Measurements from ENCODE around the gene CLASP1. TPM values are rescaled to one million over a fixed set of nuclear protein-coding genes. Genes with fewer than 3 reads are reported as not detected.

CLASP1 gene
- total RNA-seq, 1 experiment from 2014 or later = 46.1 TPM

DNA sequence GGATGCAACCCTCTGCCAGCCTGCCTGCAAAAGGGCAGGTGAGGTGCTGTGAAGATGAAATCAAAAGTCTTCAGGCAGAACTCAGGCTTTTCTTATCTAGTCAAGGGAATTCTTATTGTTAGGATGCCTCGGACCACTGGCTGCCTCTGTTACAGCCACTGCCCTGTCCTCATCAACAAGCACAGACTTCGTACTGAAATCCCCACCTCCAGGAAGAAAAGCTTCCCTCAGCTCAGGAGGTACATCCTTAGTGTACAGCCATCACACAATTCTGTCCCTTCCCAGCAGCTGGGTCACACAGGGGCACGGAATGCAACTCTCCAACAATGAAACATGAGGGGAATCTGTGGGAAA is 128.6 kb downstream of the CLASP1 start:
- BruUV-seq (replicated peaks) = no TSS peak
- Mint-ChIP-seq H3K9me3 (ENCODE audit: unreplicated experiment) (no peaks in the 10 kb centered on the region), H3K27ac (ENCODE audit: unreplicated experiment) (no peak overlapping the region), H3K27me3 (ENCODE audit: insufficient read depth, unreplicated experiment) (no peaks in the 10 kb centered on the region), H3K36me3 (ENCODE audit: insufficient read depth, unreplicated experiment) (peaks cover 53% of the 10 kb centered on the region), H3K4me1 (ENCODE audit: low read depth, unreplicated experiment) (no peaks in the 10 kb centered on the region), H3K4me3 (ENCODE audit: unreplicated experiment) (no peak overlapping the region)
- no peaks in the 10 kb centered on the region for H3K27me3 ChIP-seq (replicated peaks; ENCODE audit: control insufficient read depth, insufficient read depth, low read length)
- CTCF ChIA-PET = no interaction called here
- TF ChIP-seq, protein P1, sequence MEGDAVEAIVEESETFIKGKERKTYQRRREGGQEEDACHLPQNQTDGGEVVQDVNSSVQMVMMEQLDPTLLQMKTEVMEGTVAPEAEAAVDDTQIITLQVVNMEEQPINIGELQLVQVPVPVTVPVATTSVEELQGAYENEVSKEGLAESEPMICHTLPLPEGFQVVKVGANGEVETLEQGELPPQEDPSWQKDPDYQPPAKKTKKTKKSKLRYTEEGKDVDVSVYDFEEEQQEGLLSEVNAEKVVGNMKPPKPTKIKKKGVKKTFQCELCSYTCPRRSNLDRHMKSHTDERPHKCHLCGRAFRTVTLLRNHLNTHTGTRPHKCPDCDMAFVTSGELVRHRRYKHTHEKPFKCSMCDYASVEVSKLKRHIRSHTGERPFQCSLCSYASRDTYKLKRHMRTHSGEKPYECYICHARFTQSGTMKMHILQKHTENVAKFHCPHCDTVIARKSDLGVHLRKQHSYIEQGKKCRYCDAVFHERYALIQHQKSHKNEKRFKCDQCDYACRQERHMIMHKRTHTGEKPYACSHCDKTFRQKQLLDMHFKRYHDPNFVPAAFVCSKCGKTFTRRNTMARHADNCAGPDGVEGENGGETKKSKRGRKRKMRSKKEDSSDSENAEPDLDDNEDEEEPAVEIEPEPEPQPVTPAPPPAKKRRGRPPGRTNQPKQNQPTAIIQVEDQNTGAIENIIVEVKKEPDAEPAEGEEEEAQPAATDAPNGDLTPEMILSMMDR (IDR thresholded peaks at IDR 0.05; ENCODE audit: insufficient read depth in 1 of 2, low read depth in 1 of 2, low read length in 1 of 2, severe bottlenecking in 1 of 2, unreplicated experiment in 1 of 2) = no peak
- DNase-seq = no peak
- intact Hi-C loops (cut with micrococcal nuclease; ENCODE audit: unreplicated experiment) = no loop called here
- peaks cover 1% of the 10 kb centered on the region for H3K36me3 ChIP-seq (ENCODE audit: control insufficient read depth, insufficient read depth, low read length)
- POLR2A ChIA-PET = interaction anchor here (1.3 kb wide), 1 partner anchor 10 kb away, joined by 4 read pairs; the partner anchor contains the start of gene RNU4ATAC
- no peaks in the 10 kb centered on the region for H3K4me1 ChIP-seq
- no peaks in the 10 kb centered on the region for H3K9me3 ChIP-seq
- H3K4me3 ChIP-seq (ENCODE audit: low read depth, low read length) = no peak overlapping the region

DNA sequence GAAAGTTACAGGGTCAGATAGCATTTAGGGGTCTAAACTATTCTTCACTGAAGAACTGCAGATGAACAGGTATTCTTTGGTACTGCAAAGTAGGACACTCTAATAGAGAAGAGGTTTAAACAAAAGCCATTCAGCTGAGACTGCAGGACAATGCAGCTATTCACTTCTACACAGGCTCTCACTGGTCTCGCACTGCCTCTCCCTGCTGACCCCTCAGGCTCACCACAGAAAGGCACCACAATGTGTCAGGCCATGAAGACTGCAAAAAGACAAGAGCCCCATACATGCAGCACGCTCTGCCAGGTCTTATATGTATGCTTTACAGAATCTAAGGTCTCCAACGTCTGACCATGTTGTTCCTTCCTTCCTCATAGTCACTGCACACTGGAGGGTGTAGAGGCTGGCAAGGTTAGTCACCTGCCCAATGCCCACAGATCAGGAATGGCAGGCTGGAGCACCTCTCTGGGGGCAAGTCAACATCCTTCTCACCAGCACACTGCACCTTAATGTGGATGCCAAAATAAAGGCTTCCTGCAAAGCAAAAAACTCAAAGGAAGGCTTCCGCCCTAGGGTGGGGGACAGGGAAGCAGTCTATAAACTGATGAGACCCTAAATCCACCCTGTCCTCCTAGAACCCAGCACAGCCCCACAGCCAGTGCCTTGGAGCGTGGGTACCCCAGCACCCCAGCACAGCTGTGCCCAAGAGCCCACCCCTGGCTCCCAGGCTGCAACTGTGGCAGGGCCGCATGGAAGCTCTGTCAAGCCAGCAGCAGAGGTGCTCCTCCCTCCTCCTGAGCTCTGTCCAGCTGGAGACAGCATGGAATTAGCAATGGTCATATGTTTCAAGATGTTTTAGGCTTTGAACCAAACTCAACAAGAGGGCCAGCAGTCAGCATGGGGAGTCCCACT is 129.3 kb downstream of the CLASP1 start:
- Mint-ChIP-seq H3K27me3 (ENCODE audit: insufficient read depth, unreplicated experiment) (no peaks in the 10 kb centered on the region), H3K9me3 (ENCODE audit: unreplicated experiment) (no peaks in the 10 kb centered on the region), H3K36me3 (ENCODE audit: insufficient read depth, unreplicated experiment) (peaks cover 56% of the 10 kb centered on the region), H3K4me1 (ENCODE audit: low read depth, unreplicated experiment) (no peaks in the 10 kb centered on the region), H3K27ac (ENCODE audit: unreplicated experiment) (no peak overlapping the region), H3K4me3 (ENCODE audit: unreplicated experiment) (no peak overlapping the region)
- intact Hi-C loops (cut with micrococcal nuclease; ENCODE audit: unreplicated experiment) = no loop called here
- no peak for DNase-seq
- TF ChIP-seq, protein P1 (IDR thresholded peaks at IDR 0.05; ENCODE audit: insufficient read depth in 1 of 2, low read depth in 1 of 2, low read length in 1 of 2, severe bottlenecking in 1 of 2, unreplicated experiment in 1 of 2) = no peak
- Histone ChIP-seq H3K4me3 (ENCODE audit: low read depth, low read length) (no peak overlapping the region), H3K27me3 (replicated peaks; ENCODE audit: control insufficient read depth, insufficient read depth, low read length) (no peaks in the 10 kb centered on the region), H3K9me3 (no peaks in the 10 kb centered on the region), H3K4me1 (no peaks in the 10 kb centered on the region), H3K36me3 (ENCODE audit: control insufficient read depth, insufficient read depth, low read length) (peaks cover 1% of the 10 kb centered on the region)
- ChIA-PET POLR2A (no interaction called here), CTCF (no interaction called here)
- no TSS peak for BruUV-seq (replicated peaks)

DNA sequence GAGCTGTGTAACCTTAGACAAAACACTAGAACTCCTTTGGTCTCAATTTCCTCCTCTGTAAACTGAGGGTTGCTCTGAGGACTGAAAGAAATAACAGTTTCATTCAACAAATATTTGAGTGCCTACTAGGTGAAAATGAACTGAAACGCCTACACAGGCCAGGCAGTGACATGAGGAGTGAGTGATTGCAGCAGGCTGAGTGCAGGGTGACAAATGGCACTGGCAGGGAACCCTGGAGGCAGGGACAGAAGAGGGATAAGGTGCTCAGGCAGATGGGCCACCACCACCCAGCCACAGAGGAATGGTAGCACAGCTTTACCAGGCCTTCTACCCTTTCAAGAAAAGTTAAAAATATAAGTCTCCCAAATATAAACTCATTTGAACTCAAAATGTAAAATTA is 130.1 kb downstream of the CLASP1 start:
- ChIA-PET CTCF (no interaction called here), POLR2A (no interaction called here)
- Histone ChIP-seq H3K9me3 (no peaks in the 10 kb centered on the region), H3K36me3 (ENCODE audit: control insufficient read depth, insufficient read depth, low read length) (peaks cover 1% of the 10 kb centered on the region), H3K4me3 (ENCODE audit: low read depth, low read length) (no peak overlapping the region), H3K27me3 (replicated peaks; ENCODE audit: control insufficient read depth, insufficient read depth, low read length) (no peaks in the 10 kb centered on the region), H3K4me1 (no peaks in the 10 kb centered on the region)
- Mint-ChIP-seq H3K4me1 (ENCODE audit: low read depth, unreplicated experiment) (no peaks in the 10 kb centered on the region), H3K36me3 (ENCODE audit: insufficient read depth, unreplicated experiment) (peaks cover 58% of the 10 kb centered on the region), H3K27me3 (ENCODE audit: insufficient read depth, unreplicated experiment) (no peaks in the 10 kb centered on the region), H3K4me3 (ENCODE audit: unreplicated experiment) (no peak overlapping the region), H3K27ac (ENCODE audit: unreplicated experiment) (no peak overlapping the region), H3K9me3 (ENCODE audit: unreplicated experiment) (no peaks in the 10 kb centered on the region)
- intact Hi-C loops (cut with micrococcal nuclease; ENCODE audit: unreplicated experiment) = no loop called here
- TF ChIP-seq, protein P1 (IDR thresholded peaks at IDR 0.05; ENCODE audit: insufficient read depth in 1 of 2, low read depth in 1 of 2, low read length in 1 of 2, severe bottlenecking in 1 of 2, unreplicated experiment in 1 of 2) = no peak
- BruUV-seq (replicated peaks) = no TSS peak
- DNase-seq = no peak
